Hematopoietic multipotent progenitor cell treated with erythropoietin and hydrocortisone succinate and interleukin-3 and kit ligand, for 4 days (in vitro differentiated cells): ENCODE measurements around the gene NTSR2.

Source experiments
- DNase-seq: peaks from one replicate; pipeline ENCODE4 v3.0.0-alpha.2; 2015

The NTSR2 gene

GRCh38 chr2:11698009-11698922 lies 28.3 kb upstream of the NTSR2 start:
- peak; percentile 45 for DNase-seq

- DNase-seq, result peak; percentile 97
Measured at GRCh38 chr2:11697103-11697871, 27.3 kb upstream of the NTSR2 start.

- DNase-seq, result no peak
Measured at GRCh38 chr2:11696736-11697102, 26.7 kb upstream of the NTSR2 start.

GRCh38 chr2:11695576-11695975 lies 25.6 kb upstream of the NTSR2 start:
- DNase-seq, result no peak

- peak; percentile 90 for DNase-seq
Measured at GRCh38 chr2:11692966-11693521, 23.0 kb upstream of the NTSR2 start.

GRCh38 chr2:11691076-11691660 lies 21.2 kb upstream of the NTSR2 start:
- DNase-seq, result no peak

- DNase-seq, result peak; percentile 97
Measured at GRCh38 chr2:11688222-11689069, 18.5 kb upstream of the NTSR2 start.

GRCh38 chr2:11687736-11688135 lies 17.7 kb upstream of the NTSR2 start:
- DNase-seq, result no peak

GRCh38 chr2:11685906-11686470 lies 16.0 kb upstream of the NTSR2 start:
- DNase-seq, result no peak

GRCh38 chr2:11684894-11685460 lies 15.0 kb upstream of the NTSR2 start:
- DNase-seq, result no peak

- no peak for DNase-seq
Measured at GRCh38 chr2:11683966-11684365, 14.0 kb upstream of the NTSR2 start.

- DNase-seq, result no peak
Measured at GRCh38 chr2:11683476-11683875, 13.5 kb upstream of the NTSR2 start.

GRCh38 chr2:11682590-11682915 lies 12.6 kb upstream of the NTSR2 start:
- DNase-seq, result no peak

GRCh38 chr2:11681722-11682589 lies 12.0 kb upstream of the NTSR2 start:
- DNase-seq, result peak; percentile 60

GRCh38 chr2:11680901-11681721 lies 11.1 kb upstream of the NTSR2 start:
- no peak for DNase-seq

- DNase-seq, result no peak
Measured at GRCh38 chr2:11680182-11680900, 10.3 kb upstream of the NTSR2 start.

- DNase-seq, result no peak
Measured at GRCh38 chr2:11679486-11680181, 9.6 kb upstream of the NTSR2 start.

- no peak for DNase-seq
Measured at GRCh38 chr2:11679016-11679415, 9.0 kb upstream of the NTSR2 start.
